GM10847 (cell line): ENCODE results near the gene BANF2.

Experiments
- POLR2A ChIP-seq: IDR thresholded peaks from 2 replicates; pipeline ENCODE4 v1.6.1; 2011; ENCODE audit not compliant: insufficient read length; ENCODE audit errors: extremely low read depth

Gene BANF2

GRCh38 chr20:17773619-17774018 is 73.9 kb downstream of the BANF2 start:
- TF ChIP-seq POLR2A = no peak

- TF ChIP-seq POLR2A = no peak
Observed at GRCh38 chr20:17775600-17775999, 75.8 kb downstream of the BANF2 start.

- no peak for TF ChIP-seq POLR2A
Observed at GRCh38 chr20:17776551-17776950, 76.8 kb downstream of the BANF2 start.

- no peak for TF ChIP-seq POLR2A
Observed at GRCh38 chr20:17782768-17783167, 83.0 kb downstream of the BANF2 start.

GRCh38 chr20:17783671-17784070 is 83.9 kb downstream of the BANF2 start:
- no peak for TF ChIP-seq POLR2A

GRCh38 chr20:17785007-17785406 is 85.2 kb downstream of the BANF2 start:
- no peak for TF ChIP-seq POLR2A
